HG03378 (cell line): ENCODE results near the gene PYROXD2.
A peak's percentile ranks its signal among the peaks of the same experiment; 100 is the strongest.

Source experiments
- ATAC-seq: cut with Tn5 transposase; IDR thresholded peaks from one replicate; pipeline ENCODE4 v1.9.1; 2021; ENCODE audit warnings: mild to moderate bottlenecking, moderate library complexity; ENCODE audit not compliant: unreplicated experiment

PYROXD2 gene

GRCh38 chr10:98416606-98417388 is 1.8 kb upstream of the PYROXD2 start:
- ATAC-seq: no peak

GRCh38 chr10:98415731-98416119 is 743 bp upstream of the PYROXD2 start:
- ATAC-seq: no peak

- ATAC-seq: no peak
Observed at GRCh38 chr10:98414578-98414931, 427 bp downstream of the PYROXD2 start.

- no peak for ATAC-seq
Observed at GRCh38 chr10:98411768-98412167, 3.2 kb downstream of the PYROXD2 start.

GRCh38 chr10:98411166-98411565 is 3.8 kb downstream of the PYROXD2 start:
- no peak for ATAC-seq

- ATAC-seq: no peak
Observed at GRCh38 chr10:98410759-98411158, 4.2 kb downstream of the PYROXD2 start.

GRCh38 chr10:98410135-98410743 is 4.7 kb downstream of the PYROXD2 start:
- ATAC-seq: no peak

- no peak for ATAC-seq
Observed at GRCh38 chr10:98408799-98409198, 6.2 kb downstream of the PYROXD2 start.

GRCh38 chr10:98407744-98408241 is 7.2 kb downstream of the PYROXD2 start:
- no peak for ATAC-seq

- ATAC-seq: no peak
Observed at GRCh38 chr10:98407017-98407743, 7.8 kb downstream of the PYROXD2 start.

GRCh38 chr10:98405422-98405821 is 9.6 kb downstream of the PYROXD2 start:
- ATAC-seq: no peak

- ATAC-seq: peak; percentile 51
Observed at GRCh38 chr10:98404571-98405359, 10.2 kb downstream of the PYROXD2 start.

- no peak for ATAC-seq
Observed at GRCh38 chr10:98403812-98404504, 11.0 kb downstream of the PYROXD2 start.

GRCh38 chr10:98402931-98403718 is 11.9 kb downstream of the PYROXD2 start:
- no peak for ATAC-seq

- no peak for ATAC-seq
Observed at GRCh38 chr10:98402478-98402877, 12.5 kb downstream of the PYROXD2 start.

- ATAC-seq: no peak
Observed at GRCh38 chr10:98400482-98400881, 14.5 kb downstream of the PYROXD2 start.

GRCh38 chr10:98399784-98400183 is 15.2 kb downstream of the PYROXD2 start:
- ATAC-seq: no peak

- ATAC-seq: no peak
Observed at GRCh38 chr10:98397089-98397600, 17.8 kb downstream of the PYROXD2 start.
